Jurkat, Clone E6-1 (cell line): ENCODE measurements around the gene BIRC5.
A peak's percentile ranks its signal among the peaks of the same experiment; 100 is the strongest.

Source experiments
- DNase-seq: peaks from one replicate; pipeline ENCODE4 v3.0.0-alpha.2; 2011; ENCODE audit warnings: low read depth, low spot score
- H3K4me3 ChIP-seq: 2 replicates; pipeline ENCODE4 v1.5.1; 2011; ENCODE audit warnings: mild to moderate bottlenecking, low read length, control low read depth, moderate library complexity

BIRC5 gene

GRCh38 chr17:78235885-78236284 is 21.8 kb downstream of the BIRC5 start:
- no peak for DNase-seq
- no peak overlapping the region for H3K4me3 ChIP-seq

DNA sequence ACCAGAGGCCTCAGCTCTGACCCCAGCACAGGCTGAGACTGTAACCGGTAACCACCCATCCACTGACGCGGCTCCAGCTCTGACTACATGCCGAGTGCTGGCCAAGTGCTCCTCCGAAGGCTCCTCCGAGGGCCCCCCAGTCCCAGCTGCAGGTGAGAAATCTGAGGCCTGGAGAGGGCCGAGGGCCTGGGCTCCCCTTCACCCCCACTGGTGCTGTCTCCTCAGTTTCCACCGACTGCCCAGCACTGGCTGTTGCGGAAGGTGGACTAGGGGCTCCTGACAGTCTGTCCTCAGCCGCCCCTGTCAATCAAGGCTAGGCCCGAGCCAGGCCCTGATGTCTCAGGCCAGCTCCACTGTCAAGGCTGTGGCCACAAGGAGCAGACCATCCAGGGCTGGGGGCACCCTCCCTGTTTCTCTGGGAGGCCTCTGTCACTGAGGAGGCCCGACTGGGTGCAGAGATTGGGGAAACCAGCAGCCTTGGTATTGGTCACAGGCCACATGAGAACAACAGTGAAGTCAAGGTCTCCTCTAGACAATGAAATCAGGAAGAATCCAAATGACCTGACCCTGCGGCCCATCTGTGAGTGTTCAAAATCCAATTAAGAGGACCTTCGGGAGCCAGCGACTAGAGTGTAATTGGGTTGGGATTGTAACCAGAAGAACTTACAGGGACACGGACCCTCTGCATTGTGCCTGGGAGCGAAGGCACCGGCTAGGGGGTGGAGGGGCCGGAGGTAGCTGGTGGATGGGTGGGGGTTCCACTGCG is 22.5 kb downstream of the BIRC5 start:
- no peak for DNase-seq
- no peak overlapping the region for H3K4me3 ChIP-seq

- no peak overlapping the region for H3K4me3 ChIP-seq
- DNase-seq, result no peak
These were observed 23.5 kb downstream of the BIRC5 start for GRCh38 chr17:78237401-78238012.

- no peak overlapping the region for H3K4me3 ChIP-seq
- DNase-seq, result no peak
These were observed 24.9 kb downstream of the BIRC5 start for GRCh38 chr17:78238823-78239488.

DNA sequence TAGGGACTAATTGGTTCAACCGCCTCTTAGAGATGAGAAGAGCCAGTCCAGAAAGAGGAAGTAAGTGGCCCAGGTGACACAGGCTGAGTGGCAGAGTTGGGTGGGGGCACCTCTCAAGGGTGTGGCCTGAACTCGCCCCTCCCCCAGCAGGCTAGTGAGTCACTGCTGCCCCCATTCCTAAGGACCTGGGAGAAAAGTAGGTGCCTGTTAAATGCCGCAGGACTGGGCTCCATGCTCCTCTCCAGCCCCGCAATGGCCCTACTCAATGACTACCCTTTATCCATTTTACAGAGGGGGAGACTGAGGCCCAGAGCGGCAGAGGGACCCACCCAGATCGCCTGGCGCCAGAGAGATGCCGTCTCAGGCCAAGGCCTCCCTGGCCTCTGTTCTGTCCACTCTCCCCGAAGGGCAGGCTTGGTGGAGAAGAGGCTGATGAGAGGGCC is 25.5 kb downstream of the BIRC5 start:
- DNase-seq, result no peak
- no peak overlapping the region for H3K4me3 ChIP-seq

- no peak overlapping the region for H3K4me3 ChIP-seq
- no peak for DNase-seq
These were observed 26.1 kb downstream of the BIRC5 start for GRCh38 chr17:78240012-78240655.

DNA sequence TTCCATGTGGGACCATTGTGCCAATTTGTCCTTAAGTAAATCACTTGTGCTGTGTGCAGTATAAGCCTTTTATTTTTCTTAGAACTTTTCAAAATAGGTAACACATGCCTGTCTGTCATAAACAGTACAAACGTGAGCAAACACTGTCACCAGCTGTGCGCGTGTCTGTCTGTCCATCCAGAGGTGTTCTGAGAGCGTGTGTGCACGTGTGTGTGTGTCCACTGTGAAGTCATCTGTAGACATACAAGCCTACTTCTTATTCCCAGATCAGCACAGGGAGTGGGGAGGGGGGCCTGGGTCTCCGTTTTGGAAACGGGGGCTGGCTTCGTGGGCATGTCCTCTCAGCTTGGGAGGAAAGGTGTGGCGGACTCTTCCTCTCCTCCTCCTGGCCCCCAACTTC is 26.8 kb downstream of the BIRC5 start:
- DNase-seq, result no peak
- no peak overlapping the region for H3K4me3 ChIP-seq

DNA sequence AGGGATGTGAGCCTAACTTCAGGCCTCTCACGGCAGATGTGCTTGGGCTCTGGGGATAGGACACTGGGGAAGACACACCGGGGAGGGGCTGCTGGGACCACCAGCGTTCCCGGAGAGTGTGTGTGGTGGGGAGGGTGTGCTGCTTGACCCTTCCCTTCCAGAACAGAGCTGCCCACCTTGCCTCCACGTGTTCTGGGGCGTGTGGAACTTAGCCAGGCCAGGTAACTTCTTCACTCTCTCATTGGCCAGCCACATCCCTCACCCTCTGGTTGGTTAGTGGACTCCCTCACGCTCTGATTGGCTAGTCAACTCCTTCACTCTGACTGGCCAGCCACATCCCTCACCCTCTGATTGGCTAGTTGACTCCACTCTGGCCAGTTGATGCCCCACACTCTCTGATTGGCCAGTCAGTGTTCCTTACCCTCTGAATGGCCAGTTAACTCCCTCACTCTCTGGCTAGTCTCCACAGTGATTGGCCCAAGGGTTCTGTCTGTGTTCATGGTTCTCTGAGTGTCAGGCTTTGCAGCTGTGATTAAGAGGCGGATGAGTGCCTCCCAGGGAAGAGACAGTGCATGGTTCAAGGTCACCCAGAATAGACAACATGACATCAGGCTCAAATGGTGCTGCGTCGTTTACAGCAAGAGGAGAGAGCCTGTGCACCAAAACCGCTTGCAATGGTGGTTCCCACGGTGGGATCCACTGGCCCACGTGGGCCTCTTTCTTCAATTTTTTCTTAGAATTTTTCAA is 27.4 kb downstream of the BIRC5 start:
- DNase-seq, result no peak
- no peak overlapping the region for H3K4me3 ChIP-seq

DNA sequence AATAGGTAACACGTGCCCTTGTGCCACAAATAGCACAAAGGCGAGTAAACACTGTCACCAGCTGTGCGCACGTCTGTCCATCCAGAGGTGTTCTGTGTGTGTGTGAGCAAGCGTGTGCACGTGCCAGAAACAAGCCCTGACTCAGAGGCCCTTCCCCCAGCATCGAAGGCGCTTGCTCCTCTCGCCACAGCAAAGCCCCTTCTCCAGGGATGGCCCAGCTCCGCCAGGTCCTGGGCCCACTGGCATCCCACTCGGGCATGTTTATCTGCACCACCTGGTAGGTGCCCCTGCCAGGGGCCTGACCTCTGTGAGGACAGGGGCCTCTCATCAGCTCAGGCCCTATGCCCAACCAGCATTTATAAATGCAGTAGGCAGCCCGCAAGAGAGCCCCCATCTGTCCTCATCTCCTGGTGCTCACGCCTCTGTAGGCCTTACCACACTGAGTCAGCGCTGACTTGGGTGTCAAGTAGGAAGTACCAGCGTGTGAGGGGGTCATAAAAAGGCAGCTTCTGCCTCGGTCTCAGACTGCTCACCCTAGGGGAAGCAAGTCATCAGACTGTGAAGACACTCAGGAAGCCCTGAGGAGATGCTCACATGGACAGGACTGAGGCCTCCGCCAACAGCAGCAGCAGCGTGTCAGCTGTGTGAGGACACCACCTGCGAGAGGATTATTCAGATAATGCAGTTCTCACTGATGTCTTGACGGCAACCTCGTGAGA is 28.1 kb downstream of the BIRC5 start:
- H3K4me3 ChIP-seq, result no peak overlapping the region
- no peak for DNase-seq

DNA sequence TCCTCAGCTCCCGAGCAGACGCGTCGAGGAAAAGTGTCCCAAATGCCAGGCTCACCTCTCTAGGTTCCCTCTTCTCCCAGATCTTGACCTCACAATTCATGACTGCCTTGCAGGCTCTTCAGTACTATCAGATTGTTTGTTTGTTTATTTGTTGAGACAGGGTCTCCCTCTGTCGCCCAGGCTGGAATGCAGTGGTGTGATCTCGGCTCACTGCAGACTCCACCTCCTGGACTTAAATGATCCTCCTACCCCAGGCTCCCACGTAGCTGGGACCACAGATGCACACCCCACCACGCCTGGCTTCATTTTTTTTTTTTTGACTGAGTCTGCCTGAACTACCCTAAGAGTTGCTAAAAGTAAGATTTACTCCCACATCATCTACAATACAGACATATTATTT is 33.3 kb downstream of the BIRC5 start:
- no peak for DNase-seq
- no peak overlapping the region for H3K4me3 ChIP-seq

- no peak for DNase-seq
- H3K4me3 ChIP-seq, result no peak overlapping the region
These were observed 34.2 kb downstream of the BIRC5 start for GRCh38 chr17:78248051-78248914.

- no peak overlapping the region for H3K4me3 ChIP-seq
- no peak for DNase-seq
These were observed 35.2 kb downstream of the BIRC5 start for GRCh38 chr17:78249074-78249817.

DNA sequence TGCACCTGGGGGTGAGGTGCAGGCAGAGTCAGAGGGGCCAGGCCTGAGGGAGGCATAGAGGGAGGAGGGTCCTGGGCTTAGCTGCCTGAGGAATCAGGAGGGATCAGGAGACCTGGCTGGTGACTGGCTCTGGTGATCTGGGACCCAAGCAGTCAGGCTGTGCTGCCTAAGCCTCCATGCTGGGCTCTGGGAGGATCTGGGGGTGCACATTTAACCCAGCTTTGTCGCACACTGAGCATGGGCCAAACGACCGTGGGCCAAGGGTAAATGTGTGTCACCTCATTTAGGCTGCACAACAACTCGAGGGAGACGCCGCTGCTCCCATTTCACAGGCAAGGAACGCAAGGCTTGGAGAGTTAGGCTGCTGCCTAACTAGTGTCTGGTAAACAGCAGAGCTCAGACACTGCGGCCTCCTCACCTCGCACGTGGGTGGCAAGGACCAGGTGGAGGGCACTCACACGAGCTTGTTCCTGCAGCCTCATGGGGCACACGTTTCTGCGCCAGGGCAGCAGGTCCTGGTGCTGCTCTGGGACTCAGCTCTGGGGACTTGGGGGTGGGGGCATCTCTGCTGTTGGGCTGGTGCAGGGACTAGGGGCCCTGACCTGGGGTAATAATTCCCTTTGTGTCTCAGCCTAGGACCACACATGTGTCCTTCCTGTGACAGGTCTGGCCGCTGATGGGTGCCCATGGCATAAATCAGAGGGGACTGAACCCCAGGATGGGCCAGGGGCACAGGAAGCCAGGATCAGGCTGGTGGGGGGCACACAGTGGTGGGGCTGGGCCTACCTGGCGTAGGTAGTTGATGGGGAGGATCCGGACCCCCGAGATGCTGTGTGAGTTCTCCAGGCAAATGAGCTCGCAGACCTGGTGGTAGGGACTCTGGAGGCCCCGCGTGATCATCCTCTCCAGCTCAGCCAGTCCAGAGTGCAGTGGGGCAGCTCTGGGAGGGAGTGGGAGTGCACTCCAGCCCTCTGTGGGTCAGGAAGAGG is 36.1 kb downstream of the BIRC5 start:
- no peak overlapping the region for H3K4me3 ChIP-seq
- DNase-seq, result no peak

DNA sequence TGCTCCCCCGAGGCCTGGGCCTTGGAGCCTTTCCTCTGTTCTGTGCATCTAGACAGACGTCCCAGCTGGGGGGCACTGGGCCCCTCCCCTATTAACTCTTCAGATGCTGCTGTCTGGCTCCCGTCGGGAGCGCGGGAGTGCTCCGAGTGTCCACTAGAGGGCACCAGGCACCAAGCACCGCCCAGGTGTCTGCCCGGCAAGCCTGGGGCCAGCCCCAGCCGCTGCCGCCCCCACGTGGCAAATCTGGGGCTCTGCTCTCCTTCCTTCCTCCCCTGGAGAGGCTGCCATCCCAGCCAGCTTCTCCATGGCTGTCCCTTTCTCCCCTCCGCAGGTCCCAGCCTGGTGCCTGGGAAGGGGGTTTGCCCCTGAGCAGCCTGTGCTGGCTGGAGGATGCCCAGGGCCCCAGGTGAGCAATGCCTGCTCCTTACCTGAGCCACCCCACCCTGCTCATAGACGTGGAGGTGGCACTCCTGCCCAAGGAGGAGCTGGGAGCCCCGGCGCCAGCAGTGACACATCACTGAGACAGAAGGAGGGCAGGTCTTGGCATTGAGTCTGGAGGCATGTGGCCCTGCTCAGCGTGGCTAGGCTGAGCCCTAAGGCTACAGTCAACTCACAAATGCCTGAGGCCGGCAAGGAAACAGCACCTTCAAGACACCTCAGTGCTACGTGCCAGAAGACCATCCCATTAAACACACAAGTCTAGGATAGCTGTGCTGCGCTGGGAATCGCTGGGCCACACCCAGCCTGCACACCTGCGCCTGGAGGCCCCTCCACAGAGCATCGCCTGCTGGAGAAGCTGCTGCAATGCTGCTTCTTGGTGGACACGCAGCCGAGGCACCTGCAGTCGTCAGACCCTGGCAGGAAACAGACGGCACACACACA is 37.1 kb downstream of the BIRC5 start:
- H3K4me3 ChIP-seq, result peak overlapping the region; percentile 27
- DNase-seq, result peak; percentile 80

DNA sequence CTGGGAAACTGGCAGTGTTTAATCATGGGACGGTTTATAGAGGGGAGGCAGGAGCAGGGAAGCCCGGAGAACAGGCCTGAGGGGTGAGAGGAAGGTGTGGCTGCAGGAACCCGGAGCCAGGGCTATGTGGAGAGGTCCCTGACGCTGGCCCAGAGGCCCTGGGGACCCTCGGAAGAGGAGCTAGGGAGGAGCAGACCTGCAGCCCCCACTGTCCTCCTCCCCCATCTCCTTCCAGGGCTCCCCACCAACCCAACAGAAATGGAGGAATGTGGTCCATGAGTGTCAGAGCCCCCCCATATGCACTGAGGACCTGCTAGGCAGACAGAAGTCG is 37.7 kb downstream of the BIRC5 start:
- DNase-seq, result no peak
- H3K4me3 ChIP-seq, result peak overlapping the region; percentile 27
